Hippocampal formation (tissue), 2 donors: ENCODE results near the gene SPATA6L.

ENCODE experiments used
- DNase-seq, 2 donors: peaks; one replicate each; lab custom pipeline; 2025; lab: John Stamatoyannopoulos, UW

SPATA6L gene

GRCh38 chr9:4550777-4551484 lies 115.3 kb downstream of the SPATA6L start:
- no peak for DNase-seq

- no peak for DNase-seq
These were observed 116.5 kb downstream of the SPATA6L start for GRCh38 chr9:4549751-4550295.

GRCh38 chr9:4548811-4549725 lies 117.2 kb downstream of the SPATA6L start:
- DNase-seq: no peak
